Measurements from ENCODE around the gene ABCF2.
A peak's percentile ranks its signal among the peaks of the same experiment; 100 is the strongest.

The ABCF2 gene

DNA sequence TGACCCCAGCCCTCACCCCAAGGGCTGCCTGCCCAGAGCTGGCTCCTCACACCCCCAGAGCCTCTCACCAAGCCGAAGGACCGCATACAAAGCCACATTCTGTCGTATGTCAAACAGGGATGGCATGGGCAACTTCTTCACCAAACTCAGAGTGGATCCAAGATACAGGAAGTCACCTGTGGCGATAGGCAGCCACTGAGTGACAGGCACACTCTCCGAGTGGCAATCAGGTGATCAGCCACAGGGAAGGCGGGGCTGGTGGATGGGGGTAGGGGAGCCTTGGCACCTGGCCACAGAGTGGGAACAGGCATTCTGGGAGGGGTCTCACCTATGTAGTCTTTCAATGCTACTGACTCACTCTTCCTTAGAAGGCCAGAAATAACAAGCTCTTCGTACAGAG lies 32.8 kb downstream of the ABCF2 start:
- no peak for DNase-seq (ENCODE audit: low spot score)

DNA sequence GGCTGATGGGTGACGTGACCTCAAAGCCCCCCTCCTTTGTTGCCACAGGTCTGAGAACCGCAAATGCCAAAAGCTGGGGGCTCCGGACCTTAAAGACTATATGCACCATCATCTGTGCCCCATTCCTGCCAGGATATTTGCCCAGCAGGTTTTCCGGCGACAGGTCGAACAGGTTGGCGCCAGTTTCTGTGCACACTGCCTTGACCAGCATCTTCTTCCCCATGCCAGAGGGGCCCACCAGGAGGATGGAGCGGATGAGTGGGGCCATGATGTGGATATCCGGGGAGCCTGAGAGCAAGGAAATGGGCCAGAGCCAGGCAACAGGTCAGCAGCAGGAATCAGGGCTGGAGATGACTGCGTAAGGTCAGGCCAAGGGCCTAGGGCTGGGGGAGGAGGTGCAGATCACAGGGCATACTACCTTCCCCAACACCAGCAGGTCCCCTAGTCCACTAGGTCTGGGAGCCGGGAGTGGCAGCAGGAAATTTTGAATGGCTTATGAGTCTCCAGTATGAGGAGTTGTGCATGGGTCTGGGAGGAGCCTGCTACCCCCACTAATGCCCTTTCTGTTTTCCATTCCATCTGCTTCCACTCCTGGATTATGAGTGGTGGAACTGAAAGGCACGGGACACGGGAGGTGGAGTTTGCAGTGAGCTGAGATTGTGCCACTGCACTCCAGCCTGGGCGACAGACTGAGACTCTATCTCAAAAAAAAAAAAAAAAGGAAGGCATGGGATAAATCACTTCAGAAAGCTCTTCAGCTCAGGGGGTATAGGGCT lies 33.6 kb downstream of the ABCF2 start:
- DNase-seq (ENCODE audit: low spot score) = no peak

DNA sequence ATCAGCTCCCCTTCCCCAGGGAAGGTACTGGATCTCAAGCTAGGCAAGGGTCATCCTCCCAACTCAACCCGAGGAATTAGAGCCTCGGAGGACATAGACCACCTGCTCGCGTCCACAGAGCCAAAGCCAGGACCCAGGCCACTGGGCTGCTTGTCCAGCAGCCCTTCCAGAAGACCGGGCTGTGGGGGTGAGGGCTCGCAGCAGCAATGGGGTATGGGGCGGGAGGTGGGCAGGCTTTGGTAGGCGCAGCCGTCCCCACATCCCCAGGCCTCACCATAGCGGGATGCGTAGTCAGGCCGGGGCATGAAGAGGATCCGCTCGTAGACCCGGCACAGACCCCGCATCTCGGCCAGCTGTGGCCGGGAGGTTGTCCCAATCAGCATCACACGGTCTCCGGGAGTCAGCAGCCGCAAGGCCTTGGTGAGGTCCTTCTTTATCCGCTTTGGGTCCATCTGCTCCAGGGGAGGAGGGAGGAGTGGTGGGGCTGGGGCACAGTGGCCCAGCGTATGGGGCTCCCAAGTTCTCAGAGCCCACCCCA lies 34.9 kb downstream of the ABCF2 start:
- DNase-seq (ENCODE audit: low spot score) = no peak

DNA sequence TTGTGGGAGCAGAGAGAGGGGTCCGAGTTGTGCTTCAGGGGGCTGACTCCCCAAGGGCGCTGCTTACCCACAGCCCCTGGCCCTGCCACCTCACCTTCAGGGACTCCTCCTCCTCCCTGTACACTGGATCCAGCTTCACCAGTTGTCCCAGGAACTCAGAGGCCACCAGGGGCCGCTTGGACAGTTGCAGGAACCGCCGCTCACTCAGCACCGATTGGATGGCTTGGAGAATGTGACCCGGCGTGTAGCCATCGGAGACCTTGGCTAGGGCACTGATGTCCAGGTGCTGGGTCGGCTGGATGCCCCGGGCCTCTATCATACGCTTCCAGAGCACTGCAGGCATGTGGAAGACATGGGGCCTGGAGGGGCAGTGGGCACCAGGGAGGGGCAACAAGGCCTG lies 35.5 kb downstream of the ABCF2 start:
- no peak for DNase-seq (ENCODE audit: low spot score)

DNA sequence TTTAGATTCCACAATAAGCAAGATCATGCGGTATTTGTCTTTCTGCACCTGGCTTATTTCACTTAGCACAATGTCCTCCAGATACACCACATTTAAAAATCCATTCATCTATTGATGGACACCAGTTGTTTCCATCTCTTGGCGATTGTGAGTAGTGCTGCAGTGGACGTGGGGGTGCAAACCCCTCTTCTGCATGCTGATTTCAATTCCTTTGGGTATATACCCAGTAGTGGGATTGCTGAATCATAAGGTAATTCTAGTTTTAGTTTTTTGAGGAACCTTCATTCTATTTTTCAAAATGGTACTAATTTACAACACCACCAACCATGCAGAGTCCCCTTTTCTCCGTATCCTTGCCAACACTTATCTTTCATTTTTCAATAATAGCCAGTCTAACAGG lies 38.0 kb downstream of the ABCF2 start:
- DNase-seq (ENCODE audit: low spot score) = no peak

DNA sequence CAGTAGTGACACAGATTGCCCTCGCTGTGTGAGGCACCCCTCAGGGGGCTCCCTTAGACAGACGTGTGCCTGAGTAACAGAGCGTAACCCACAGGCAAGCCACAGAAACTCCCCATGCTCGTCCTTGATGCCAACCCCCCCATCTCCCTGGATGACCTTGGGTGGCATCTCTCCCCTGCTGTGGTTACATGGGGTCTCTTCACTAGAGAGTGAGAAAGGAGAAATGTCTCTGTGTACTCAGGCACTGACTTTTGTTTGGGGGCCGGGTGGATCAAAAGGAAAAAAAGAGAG lies 38.8 kb downstream of the ABCF2 start:
- DNase-seq (ENCODE audit: low spot score) = no peak

DNA sequence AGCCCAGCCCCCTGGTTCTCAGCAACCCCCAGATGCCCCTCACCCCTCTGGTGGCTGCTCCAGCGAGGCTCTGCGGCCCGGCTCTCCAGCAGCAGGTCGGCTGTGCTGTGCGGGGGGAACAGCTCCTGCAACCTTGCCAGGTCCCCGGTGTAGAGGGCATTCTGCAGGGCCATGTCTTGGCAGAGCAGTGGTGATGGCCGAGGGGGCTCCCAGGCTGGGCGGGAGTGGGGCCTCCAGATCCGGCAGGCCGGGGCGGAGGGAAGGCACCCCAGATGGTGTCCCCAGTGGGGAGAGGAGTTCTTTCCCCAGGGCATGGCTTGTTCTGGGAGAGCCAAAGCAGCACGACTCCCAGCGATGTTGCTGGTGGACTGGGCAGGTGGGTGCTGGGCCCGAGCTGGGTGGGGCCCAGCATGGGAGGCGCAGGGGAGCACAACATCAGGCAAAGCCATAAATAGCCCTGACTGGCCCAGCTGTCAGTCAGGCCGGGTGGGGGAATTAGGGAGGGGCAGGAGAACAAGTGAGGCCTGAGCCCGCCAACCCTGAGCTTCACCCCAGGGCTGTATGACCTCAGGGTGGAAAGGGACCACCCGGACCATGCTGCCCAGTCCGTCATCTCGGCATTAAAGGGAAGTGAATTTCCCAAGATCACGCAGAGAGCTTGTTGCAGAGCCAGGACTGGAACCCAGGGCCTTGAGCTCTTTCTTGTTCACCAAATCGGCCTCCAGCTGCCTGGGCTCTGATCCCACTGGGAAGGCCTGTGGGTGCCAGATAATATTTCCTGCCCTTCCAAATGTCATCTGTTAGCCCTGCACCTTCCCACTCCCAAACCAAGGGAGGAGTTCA lies 39.4 kb downstream of the ABCF2 start:
- DNase-seq (ENCODE audit: low spot score) = no peak

DNA sequence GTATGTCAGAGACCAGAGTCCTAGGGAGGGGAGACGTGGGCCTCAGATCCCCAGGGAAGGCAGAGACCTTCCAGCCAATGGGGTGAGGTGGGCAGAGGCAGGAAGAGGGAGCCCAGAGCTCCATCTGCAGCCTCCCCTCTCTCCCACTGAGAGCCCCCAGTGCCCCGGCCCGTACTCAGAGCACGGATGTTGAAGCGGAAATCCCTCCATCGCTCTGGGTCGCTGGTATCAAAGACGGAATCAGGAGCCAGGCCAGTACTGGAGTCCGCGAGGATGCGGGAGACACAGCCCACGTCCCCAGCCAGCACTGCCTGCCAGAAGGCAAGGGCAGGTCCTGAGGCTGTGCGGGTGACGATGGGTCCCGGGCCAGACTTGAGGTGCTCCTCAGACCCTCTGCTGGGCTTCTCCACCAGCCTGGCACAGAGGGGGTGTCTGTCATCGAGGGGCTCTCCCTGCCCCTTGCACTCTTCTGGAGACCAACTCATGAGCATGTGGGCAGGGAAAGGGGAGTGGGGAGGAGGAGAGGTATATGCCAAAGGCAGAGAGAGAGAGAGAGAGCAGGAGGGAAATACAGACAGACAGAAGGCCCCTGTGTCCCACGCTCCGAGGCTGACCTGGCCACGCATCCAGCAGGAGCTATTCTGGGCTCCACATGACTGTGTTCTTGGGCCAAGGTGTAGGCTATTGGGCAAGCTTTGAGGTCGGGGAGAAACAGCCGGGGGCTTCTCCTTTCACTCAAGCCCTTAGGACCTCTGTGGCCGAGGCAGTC lies 40.2 kb downstream of the ABCF2 start, which contains the start of gene ASB10:
Gene ASB10 (minus strand): TSS at position 611 of the 769 bp plus-strand sequence. CDS start 120 bp downstream, at position 491.
- DNase-seq (ENCODE audit: low spot score) = no peak

DNA sequence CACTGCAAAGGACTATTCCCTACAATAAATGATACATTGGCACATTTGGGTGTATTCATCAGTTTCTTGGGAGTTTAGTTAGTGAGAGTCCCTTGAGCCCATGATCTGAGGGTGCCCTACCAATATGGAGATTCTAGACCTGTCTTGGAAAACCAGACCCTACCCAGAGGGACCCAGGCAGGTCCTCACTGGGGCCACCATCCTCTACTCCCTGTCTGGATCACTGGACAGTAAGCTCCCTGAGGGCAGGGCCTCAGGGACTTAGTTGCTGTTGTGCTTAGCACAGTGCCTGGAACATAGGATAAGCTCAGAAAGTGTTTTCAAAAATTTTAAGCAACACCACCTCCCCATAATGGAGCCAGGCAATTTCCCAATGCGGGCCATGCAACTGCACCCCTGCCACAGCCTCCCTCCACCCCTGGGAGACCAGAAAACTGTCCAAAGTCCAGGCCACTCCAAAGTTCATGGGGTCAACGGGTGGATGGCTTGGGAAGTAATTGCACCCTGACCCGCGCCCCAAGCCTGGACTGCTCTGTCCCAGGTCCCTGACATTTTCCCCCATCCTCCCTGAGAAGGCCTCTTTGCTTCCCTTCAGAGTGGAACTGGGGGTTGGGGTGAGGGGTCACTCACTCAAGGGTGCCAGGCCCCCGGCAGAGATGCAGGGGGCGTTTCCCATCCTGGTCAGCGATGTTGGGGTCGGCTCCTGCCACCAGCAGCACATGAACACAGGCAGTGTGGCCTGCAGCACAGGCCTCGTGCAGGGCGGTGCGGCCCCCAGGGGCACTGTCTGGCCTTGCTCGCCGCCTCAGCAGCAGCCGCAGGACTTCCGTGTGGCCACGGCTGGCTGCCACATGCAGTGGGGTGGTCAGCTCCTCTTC lies 41.0 kb downstream of the ABCF2 start:
- DNase-seq (ENCODE audit: low spot score) = no peak

DNA sequence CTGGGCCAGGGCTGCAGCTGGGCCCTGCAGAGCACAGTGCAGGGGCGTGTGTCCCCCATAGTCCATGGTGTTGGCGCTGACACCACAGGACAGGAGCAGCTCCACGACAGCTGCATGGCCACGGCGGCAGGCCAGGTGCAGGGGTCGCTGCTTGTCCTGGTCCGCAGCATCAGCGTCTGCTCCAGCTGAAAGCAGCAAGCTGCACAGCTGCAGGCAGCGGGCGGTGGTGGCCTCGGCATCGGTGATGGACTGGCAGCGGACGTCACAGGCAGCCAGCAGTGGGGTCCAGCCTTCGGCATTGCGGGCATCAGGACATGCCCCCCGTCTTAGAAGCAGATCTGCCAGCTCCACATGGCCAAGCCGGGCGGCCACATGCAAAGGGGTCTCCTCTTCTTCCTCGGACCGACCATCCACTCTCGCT lies 46.0 kb downstream of the ABCF2 start:
- no peak for DNase-seq (ENCODE audit: low spot score)

DNA sequence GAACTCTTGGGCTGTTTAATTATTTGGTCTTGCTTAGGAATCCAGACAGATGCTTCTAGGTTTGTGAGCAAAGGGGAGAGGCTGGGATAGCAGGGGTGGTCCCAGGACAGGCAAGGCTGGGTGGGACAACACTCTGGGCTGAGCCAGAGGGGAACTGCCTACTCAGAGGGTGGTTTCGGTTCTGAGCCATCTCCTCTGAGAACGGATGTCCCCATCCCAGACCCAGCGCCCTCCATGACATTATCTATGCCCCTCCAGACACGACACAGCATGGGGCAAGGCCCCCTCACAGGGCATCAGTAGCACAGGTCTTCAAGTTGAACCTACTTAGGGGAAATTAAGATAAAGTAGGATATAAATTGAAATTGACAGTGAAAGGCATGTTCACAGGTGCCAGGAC lies 47.1 kb downstream of the ABCF2 start:
- no peak for DNase-seq (ENCODE audit: low spot score)

DNA sequence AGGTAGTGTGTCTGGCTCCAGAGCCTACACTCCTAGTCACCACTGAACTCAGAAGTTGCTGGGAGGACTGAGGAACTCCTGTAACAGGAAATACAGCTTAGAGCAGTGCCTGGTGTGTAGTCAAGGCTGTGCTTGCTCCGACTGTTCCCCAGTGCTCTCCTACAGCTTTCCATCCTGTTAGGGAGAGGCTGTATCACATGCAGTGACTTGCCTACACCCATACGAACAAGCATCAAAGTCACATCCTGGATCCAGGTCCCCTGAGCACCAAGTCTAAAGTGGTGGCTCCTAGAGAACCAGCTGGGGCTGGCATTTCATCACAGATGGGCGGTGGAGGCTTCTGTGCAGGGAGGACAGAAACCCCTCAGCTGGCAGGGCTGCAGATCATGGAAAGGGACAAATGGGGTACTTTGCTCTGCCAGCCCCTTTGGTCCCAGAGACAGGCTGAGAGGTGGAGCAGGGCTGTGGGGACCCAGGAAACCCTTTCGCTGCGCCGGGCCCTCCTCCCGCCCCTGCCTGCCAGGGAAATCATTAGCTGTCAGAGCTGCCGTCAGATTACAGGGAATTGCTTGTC lies 47.6 kb downstream of the ABCF2 start:
- DNase-seq (ENCODE audit: low spot score) = no peak

DNA sequence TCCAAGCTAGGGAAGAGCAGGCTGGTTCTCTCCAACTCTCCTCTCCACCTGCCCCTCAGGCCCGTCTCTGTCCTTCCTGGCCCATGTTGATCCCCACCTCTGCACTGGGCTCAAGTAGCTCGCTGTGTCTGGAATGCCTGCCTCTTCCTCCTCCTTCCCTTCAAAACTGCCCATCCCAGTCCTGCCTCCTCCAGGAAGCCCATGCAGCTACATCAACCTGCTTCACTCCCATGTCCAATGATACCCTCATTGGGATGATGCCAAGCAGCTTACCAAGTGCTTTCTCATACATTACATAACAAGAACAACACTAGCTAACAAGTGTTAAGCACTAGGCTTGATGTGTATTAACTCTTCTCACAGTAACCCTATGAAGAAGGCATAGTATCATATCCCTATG lies 48.2 kb downstream of the ABCF2 start:
- no peak for DNase-seq (ENCODE audit: low spot score)

DNA sequence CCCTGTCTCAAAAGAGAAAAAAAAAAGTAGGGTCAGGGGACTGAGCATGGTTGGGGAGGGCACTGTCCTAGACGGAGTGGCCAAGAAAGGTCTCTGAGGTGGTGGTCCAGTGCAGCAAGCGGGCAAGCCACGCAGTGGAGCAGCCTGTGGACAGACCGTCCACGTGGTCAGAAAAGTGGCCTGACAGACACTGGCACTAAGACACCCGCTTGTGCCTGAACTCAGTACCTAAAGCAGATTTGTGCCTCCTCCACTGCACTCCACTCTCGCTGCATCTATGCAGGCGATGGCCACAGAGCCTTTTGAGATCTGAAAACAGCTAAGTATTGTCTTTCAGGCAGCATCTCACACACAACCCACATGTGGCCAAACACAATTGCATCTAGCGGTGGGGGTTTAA lies 48.8 kb downstream of the ABCF2 start:
- DNase-seq (ENCODE audit: low spot score) = no peak

DNA sequence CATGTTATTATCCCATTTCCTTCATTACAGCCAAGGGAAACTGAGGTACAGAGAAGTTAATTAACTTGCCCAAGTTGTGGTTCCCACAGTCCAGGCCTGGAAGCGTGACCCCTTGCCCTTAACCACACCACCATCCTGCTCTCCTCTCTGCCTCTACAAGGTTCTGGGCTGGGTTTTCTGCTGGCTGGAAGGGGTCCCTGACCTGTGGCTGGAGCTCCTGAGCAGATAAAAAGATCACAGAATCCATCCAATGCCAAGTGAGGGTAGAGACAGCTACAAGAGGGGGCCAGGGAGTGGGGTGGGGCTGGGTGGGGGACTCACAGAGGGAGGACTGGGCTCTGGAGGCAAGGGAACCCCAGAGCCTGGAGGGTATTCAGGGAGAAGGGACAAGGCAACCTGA lies 49.7 kb downstream of the ABCF2 start:
- DNase-seq (ENCODE audit: low spot score) = no peak

DNA sequence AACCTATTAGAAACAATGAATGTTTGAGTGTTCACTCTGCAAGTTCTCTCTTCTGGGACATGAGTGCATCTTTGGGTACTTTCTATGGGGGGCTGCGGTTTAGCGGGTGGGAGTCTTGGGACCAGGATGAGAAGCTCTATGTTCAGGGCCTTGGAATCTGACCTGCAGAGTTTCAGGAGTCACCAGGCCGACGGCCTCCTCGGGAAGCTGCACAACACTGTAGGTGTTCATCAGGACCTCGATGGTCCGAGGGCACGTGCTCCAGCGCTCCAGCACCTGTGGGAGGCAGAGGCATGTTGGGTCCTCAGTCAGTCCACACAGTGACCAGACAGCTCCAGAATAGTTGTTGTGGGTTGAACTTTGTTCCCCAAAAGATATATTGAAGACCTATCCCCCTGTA lies 50.6 kb downstream of the ABCF2 start:
- DNase-seq (ENCODE audit: low spot score) = no peak

DNA sequence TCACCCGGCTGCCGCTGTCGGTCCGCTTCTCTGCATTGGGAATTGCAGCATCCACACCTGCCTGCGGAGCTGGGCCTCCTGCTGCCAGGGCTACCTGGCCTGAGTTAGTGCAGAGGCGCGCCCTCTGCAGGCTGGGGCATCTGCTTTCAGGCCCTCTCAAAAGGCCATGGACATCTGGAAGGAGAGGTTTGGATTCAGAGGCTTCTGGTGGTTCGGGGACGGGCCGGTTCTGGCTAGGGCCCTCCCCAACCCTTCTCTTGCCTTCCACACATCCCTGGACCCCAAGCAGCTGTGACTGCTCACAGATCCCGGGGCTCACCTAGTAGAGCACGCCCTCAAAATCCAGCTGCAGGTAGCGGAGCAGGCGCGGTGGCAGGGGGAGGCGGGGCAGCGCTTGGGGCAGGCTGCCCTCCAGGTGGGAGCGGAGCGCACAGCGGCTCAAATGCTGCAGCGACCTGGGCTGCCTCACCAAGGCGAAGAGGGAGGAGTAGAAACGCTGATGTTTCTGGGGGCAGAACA lies 51.2 kb downstream of the ABCF2 start:
- no peak for DNase-seq (ENCODE audit: low spot score)

DNA sequence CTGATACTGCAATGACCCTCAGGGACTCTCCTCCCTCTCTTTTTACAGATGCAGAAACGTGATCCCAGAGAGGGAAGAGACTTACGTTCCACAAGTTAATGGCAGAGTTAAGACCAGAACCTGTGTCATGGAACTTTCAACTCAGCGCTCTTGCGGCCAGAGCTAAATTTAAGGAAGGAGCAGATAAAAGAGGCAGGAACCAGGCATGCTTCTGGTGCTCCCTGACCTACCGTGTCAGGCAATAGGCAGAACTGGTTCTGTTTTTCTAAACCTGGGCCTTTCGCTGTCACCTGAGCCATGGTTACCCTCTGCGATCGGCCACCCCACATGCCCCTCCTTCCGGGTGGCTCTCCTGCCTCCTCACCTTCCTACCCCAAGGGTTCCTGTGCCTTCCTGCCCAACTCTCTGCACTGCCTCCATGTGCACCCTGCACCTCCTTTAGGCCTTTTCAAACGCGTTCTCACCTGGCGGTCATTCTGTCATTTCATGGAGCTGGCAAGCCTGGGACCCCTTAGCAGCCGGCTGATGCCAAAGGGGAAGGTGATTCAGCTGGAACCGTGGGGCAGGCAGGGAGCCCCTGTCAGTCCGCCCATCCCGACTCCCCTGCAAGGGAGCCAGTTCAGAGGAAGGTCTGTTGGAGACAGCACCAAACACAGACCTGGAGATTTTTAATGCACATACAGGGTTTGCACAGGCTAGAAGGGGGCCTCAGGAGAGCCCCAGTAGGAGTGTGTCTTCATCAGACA lies 51.8 kb downstream of the ABCF2 start:
- no peak for DNase-seq (ENCODE audit: low spot score)

DNA sequence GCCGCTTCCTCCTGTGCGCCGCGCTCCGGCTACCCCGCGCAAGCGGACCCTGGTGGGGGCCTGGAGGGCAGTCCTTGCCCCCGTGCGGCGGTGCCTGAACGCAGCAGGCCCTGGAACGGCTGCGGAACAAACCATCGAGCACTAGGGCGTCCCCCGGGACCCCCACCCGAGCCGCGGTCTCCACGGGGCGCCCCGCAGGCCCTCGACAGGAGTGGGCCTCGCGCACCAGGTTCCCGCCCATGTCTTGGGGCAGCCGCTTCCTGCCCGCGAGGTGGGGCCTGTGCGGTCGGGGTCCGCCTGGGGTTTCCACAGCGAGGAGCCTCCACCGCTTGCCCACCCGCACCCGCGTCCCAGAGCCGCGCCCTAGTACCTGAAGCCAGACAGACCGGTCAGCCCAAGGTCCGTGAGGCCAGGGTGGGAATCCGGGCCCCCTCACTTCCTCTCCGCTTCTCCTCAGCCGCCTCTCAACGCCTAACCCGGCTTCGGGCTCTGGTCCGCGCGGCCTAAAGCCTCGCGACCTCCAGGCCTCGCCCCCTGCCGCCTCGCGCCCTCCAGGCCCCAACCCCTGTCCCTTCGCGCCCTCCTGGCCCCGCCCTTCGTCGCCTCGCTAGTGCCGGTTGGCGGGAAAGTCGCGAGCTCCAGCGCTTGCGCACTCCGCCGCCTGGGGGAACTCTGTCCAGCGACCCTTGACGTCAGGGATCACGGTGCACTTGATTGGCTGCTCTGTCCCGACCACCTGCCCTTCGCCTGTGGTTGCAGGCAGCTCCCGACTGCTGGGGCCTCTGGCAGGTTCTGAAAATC lies 52.6 kb downstream of the ABCF2 start:
- DNase-seq (ENCODE audit: low spot score) = peak; percentile 57
